Left colon (tissue), 2 donors: Measurements from ENCODE around the gene ZNF397. TPM values are rescaled to one million over a fixed set of nuclear protein-coding genes. Genes with fewer than 3 reads are reported as not detected.

Source experiments
- ATAC-seq: fragments of 200-7000 bp; cut with Tn5 transposase; one replicate; pipeline ENCODE4 v1.9.1; 2020; ENCODE audit warnings: mild to moderate bottlenecking, moderate library complexity
- DNase-seq, 2 donors: peaks; one replicate each; pipeline ENCODE4 v3.0.0-alpha.2; 2020
- intact Hi-C, 2 donors: fragments of 100-400 bp; cut with DNase I in 1 of 2; cut with micrococcal nuclease in 1 of 2; formaldehyde crosslinking; loops; one replicate each; pipeline versions ENCODE4 v1.11.2 to v1.14.0; 2022; cut with DNase I, micrococcal nuclease
- total RNA-seq, 2 donors: library from RNA; stranded (reverse); fragmentation: NEBNext Ultra II Directional; extraction: Animal tissue kit (Norgen Biotek cat#: 25700); gene quantifications; one replicate each; pipeline ENCODE4 v1.2.1, GENCODE V29; 2021
- donor health status: DM: no; HTN: no; CAD: no.
- donor health status: DM: yes; HTN: yes; CAD: no.

ZNF397 gene
- total RNA-seq, 2 donors from 2014 or later: 18.0 to 20.1 TPM

DNA sequence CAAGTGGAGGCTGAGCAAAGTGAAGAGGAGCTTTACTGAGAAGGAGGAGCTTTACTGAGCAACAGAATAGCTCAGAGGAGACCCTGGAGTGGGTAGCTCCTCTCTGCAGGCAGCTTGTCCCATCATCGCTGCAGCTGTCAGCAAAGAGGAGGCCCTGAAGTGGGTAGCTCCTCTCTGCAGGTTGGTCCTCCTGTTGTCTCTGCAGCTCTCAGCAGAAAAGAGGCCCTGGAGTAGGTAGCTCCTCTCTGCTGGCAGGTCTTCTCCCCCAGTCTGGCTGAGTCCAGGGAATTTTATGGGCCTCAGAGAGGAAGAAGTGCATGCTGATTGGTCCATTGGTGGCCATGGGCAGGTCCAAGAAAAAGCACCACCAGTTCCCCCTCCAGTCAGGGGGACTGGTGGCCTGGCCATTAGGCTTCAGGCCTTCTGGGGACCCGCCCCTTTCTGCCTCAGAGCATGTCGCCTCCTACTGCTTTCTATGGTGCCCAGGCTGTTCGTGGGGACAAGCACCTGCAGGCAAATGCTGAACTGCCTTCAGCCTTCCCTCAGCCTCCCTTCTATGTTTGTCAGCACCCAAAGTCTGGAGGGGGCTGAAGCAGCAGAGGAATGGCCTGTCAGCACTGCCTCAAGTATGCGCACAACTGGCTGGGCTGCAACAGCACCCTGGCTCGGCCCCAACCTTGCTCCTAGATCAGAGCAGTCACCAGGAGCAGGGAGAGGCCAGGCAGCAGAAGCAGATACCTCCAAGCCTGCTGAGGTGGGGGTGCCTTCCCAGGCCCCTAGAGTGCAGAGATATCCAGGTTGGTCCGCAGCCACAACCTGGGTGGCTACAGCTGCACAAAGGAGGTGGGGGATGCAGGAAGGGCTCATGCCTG is 43.3 kb downstream of the ZNF397 start:
- ATAC-seq: no peak
- no peak for DNase-seq
- intact Hi-C loops: no loop called here

GRCh38 chr18:35284841-35285240 is 44.0 kb downstream of the ZNF397 start:
- intact Hi-C loops: no loop called here
- DNase-seq: no peak
- no peak for ATAC-seq

GRCh38 chr18:35289293-35289692 is 48.5 kb downstream of the ZNF397 start:
- ATAC-seq (no peak), DNase-seq (no peak)
- intact Hi-C loops: no loop called here

DNA sequence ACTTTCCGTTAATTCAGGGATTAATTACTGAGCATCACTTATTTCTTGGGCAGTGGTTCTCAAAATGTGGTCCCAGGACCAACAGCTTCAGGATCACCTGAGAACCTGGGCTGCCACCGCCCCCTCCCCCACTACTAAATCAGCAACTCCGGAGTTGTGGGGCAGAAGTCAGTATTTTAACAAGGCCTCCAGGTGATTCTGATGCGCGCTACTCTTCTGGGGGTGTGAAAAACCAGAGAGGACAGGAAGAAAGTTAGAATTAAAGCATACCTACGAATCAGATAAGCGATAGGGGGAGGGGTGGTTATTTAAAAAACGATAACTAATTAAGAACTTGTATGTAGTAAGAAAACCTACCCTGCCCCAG is 48.9 kb downstream of the ZNF397 start:
- ATAC-seq: peak; percentile 56
- intact Hi-C loops: no loop called here
- peak; percentile 34 to 63 for DNase-seq

- DNase-seq (peak; percentile 96), ATAC-seq (peak; percentile 97)
- intact Hi-C loops: no loop called here
Observed at GRCh38 chr18:35290094-35290735, 49.4 kb downstream of the ZNF397 start, which contains the start of gene ZSCAN30. Gene ZSCAN30, minus strand, starts transcription at chr18:35290229. Its CDS starts 25,877 bp downstream, at chr18:35264352.

- ATAC-seq (no peak), DNase-seq (no peak)
- intact Hi-C loops: no loop called here
Observed at GRCh38 chr18:35291166-35291565, 50.3 kb downstream of the ZNF397 start.

DNA sequence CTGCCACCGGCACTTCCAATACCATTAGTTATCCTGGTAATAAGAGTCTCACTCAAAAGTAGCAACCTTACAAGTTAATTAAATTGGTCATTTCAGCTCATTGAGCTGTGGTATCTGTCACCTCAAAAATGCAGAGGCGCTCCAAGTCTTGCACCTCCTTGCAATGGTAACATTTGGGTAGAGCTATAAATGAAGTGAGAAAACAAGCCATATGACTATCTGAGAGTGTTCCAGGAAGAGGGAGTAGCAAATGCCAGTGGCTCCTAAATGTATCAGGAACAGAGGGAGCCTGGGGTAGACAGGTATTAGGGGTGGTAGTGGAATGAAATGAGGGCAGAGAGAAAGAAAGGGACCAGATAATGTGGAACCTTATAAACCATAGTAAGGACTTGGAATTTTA is 55.2 kb downstream of the ZNF397 start:
- ATAC-seq (no peak), DNase-seq (no peak)
- intact Hi-C loops: no loop called here

DNA sequence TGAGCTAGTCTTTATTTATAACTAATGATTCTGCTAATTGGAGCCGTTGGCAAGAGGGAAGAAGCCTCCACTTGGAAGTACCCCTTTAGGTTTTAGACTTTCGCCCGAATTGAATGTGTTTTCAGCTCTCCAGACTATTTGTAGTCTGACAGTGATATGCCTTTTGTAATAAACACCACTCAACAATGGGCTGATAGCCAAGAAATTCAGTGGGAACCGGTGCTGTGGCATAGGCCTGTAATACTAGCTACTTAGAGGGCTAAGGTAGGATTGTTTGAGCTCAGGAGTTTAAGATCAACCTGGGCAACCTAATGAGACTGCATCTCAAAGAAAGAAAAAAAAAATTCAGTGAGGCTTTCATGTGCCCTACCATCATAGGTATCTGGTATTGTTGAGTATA is 62.8 kb downstream of the ZNF397 start:
- intact Hi-C loops: no loop called here
- no peak for DNase-seq
- ATAC-seq: no peak

- DNase-seq (no peak), ATAC-seq (no peak)
Observed at GRCh38 chr18:35306588-35307250, 65.9 kb downstream of the ZNF397 start.

More at GRCh38 chr18:35306588-35307250, 65.9 kb downstream of the ZNF397 start:
- intact Hi-C loops: no loop called here

Other genes with a start within 250 kb of the ZNF397 start
- 10 to 100 TPM; 30.8 to 31.6 TPM for gene MAPRE2, start 199.6 kb upstream of the ZNF397 start, total RNA-seq
- 10 to 100 TPM; 12.9 to 13.0 TPM for gene ZSCAN30, start 49.2 kb downstream of the ZNF397 start, total RNA-seq
- 10 to 100 TPM; 39.3 to 43.6 TPM for gene ZNF24, start 103.4 kb downstream of the ZNF397 start, total RNA-seq
- 1 to 10 TPM; 3.7 to 4.4 TPM for gene ZNF396, start 136.3 kb downstream of the ZNF397 start, total RNA-seq